Lower leg skin (tissue), 4 donors: Measurements from ENCODE around the gene STEAP1B. TPM values are rescaled to one million over a fixed set of nuclear protein-coding genes. Genes with fewer than 3 reads are reported as not detected.
"Not testable (repeated sequence)": the region's sequence is repeated elsewhere in the genome, so short reads cannot be mapped to it uniquely, and the experiment has no call there.

ENCODE experiments used
- DNase-seq, 2 donors: peaks; one replicate each; pipeline ENCODE4 v3.0.0-alpha.2; 2019; ENCODE audit warnings: low spot score in 2 of 2
- H3K4me3 ChIP-seq: fragments of 200-600 bp; sonication (generic); 2 replicates; pipeline ENCODE4 v1.5.1; 2017; ENCODE audit warnings: mild to moderate bottlenecking, low read depth; ENCODE audit not compliant: poor library complexity, severe bottlenecking
- CTCF ChIP-seq, 3 donors: fragments of 450-650 bp; IDR thresholded peaks; one replicate each; pipeline ENCODE4 v1.5.1; 2016; ENCODE audit warnings: antibody characterized with exemption in 3 of 3, mild to moderate bottlenecking in 3 of 3, moderate library complexity in 2 of 3
- POLR2A ChIP-seq, 2 donors: fragments of 450-650 bp; IDR thresholded peaks; one replicate each; pipeline ENCODE4 v1.6.1; 2016 to 2017; ENCODE audit warnings: antibody characterized with exemption in 2 of 2, mild to moderate bottlenecking in 1 of 2, moderate library complexity in 1 of 2
- WGBS, 2 donors: methylation state at CpG; one replicate each; pipeline ENCODE4 v1.1.5; 2018; 5-methylcytosine and 5-hydroxymethylcytosine counted together
- intact Hi-C: fragments of 100-400 bp; cut with DNase I; formaldehyde crosslinking; loops from one replicate; pipeline ENCODE4 v1.15.0; 2023; ENCODE audit warnings: low total_unique reads
- total RNA-seq, 4 donors: library from RNA; depleted of rRNA; stranded (reverse); fragments of >200 nt; gene quantifications; one replicate each; pipeline ENCODE4 v1.1.0, GENCODE V29; 2016

Gene STEAP1B
- total RNA-seq, 4 donors from 2014 or later, result 0.29 to 1.4 TPM; not detected in 2

DNA sequence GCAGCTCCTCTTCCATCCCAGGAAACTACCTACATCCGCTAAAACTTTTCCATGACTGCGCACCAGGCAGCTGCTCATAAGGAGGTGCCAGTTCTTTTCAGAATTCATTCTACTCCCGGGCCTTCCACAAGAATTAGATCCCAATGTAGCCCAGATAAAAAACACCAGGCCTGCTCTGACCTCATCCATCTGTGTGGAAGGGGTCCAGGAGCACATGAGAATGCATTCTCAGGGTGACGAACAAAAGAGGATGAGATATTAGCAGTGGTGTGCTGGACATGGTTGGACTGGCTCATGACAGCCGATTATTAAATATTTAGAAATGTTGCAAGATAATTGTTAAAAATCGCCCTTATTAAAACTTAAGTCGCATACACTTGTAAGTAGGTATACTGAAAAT is 43.2 kb upstream of the STEAP1B start:
- TF ChIP-seq CTCF (IDR thresholded peaks at IDR 0.05) (no peak), POLR2A (IDR thresholded peaks at IDR 0.05) (no peak)
- WGBS, 2 donors, result 89 to 90% methylated on average over 7 of the region's 7 CpGs
- DNase-seq, result no peak
- intact Hi-C loops, result no loop called here
- H3K4me3 ChIP-seq, result no peak overlapping the region

DNA sequence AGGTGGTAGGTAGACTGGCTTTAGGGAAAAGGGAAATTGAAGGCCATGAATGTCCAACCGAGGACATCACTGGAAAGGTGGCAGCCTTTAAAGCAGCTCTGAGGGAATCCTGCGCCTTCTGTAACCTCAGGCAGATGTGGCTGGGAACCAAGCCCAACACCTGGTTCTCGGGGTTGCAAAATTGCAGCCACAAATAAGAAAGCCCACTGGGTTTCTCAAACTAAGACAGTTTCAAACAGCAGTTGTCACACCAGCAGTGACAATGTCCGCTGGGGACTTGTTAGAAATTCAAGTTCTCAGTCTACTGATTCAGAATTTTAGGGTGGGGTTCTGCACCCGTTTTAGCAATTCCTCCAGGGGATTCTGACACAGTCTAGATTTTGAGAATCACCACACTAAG is 42.7 kb upstream of the STEAP1B start:
- TF ChIP-seq CTCF (IDR thresholded peaks at IDR 0.05) (no peak), POLR2A (IDR thresholded peaks at IDR 0.05) (no peak)
- DNase-seq, result no peak
- 59 to 60% methylated on average over 5 of the region's 5 CpGs for WGBS, 2 donors
- intact Hi-C loops, result no loop called here
- H3K4me3 ChIP-seq, result no peak overlapping the region

- no peak for TF ChIP-seq CTCF (IDR thresholded peaks at IDR 0.05)
- intact Hi-C loops, result no loop called here
- no peak for DNase-seq
- 89 to 92% methylated on average over 5 of the region's 5 CpGs for WGBS, 2 donors
- no peak overlapping the region for H3K4me3 ChIP-seq
Measured at GRCh38 chr7:22542254-22542653, 42.3 kb upstream of the STEAP1B start.

- intact Hi-C loops, result no loop called here
- WGBS, 2 donors, result 93 to 95% methylated on average over 6 of the region's 6 CpGs
- TF ChIP-seq POLR2A (IDR thresholded peaks at IDR 0.05) (no peak), CTCF (IDR thresholded peaks at IDR 0.05) (no peak)
- H3K4me3 ChIP-seq, result no peak overlapping the region
- no peak for DNase-seq
Measured at GRCh38 chr7:22541789-22542188, 41.8 kb upstream of the STEAP1B start.

GRCh38 chr7:22528537-22528936 is 28.5 kb upstream of the STEAP1B start:
- WGBS, 2 donors, result 59% methylated on average over 5 of the region's 14 CpGs; no CpG with 5 or more reads in 1 of the 2 donors
- DNase-seq, intact Hi-C loops, H3K4me3 ChIP-seq: not testable (repeated sequence)

- WGBS, 2 donors, result 48% methylated on average over 5 of the region's 5 CpGs
- intact Hi-C loops, H3K4me3 ChIP-seq, DNase-seq: not testable (repeated sequence)
Measured at GRCh38 chr7:22524353-22524947, 24.5 kb upstream of the STEAP1B start.

- DNase-seq, H3K4me3 ChIP-seq, intact Hi-C loops: not testable (repeated sequence)
- WGBS, 2 donors, result 38 to 41% methylated on average over 16 of the region's 16 CpGs
Measured at GRCh38 chr7:22523478-22524352, 23.7 kb upstream of the STEAP1B start.

DNA sequence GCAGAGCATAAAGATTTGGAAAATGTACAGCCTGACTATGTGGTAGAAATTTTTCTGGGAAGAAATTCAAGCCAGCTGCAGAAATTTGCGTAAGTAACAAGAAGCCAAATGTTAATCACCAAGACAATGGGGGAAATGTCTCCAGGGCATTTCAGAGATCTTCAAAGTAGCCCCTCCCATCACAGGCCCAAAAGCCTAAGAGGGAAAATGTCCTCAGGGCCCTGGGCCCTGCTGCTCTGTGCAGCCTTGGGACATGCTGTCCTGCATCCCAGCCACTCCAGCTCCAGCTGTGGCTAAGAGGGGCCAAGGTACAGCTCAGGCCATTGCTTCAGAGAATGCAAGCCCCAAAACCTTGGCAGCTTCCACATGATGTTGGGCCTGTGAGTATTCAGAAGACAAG is 19.6 kb upstream of the STEAP1B start:
- 64 to 68% methylated on average over 1 of the region's 1 CpG for WGBS, 2 donors
- H3K4me3 ChIP-seq, DNase-seq, intact Hi-C loops: not testable (repeated sequence)

DNA sequence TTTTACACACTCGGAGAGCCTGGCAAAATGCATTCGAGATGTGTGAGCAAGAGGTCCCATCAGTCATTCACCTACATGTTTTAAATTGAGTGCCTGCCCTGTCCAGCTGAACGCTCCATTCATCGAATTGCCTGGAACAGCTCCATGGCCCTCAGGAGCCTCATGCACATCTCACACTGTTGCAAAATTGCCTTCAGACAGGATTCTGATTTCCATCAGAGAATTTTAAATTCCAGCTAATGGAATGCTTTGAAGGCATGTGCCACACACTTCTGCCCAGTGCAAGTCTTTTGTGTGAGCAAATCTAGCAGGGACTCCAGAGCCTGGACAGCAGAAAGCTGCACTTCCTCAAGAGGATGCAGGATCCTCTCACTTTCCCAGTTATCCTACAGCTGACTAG is 17.0 kb upstream of the STEAP1B start:
- H3K4me3 ChIP-seq, intact Hi-C loops, DNase-seq: not testable (repeated sequence)
- WGBS, 2 donors, result 81 to 87% methylated on average over 4 of the region's 4 CpGs

GRCh38 chr7:22514963-22515362 is 15.0 kb upstream of the STEAP1B start:
- DNase-seq, intact Hi-C loops, H3K4me3 ChIP-seq: not testable (repeated sequence)
- WGBS, 2 donors, result 91 to 96% methylated on average over 1 of the region's 1 CpG
